K562 (cell line): ENCODE data around the gene ICA1. TPM values are rescaled to one million over a fixed set of nuclear protein-coding genes. Genes with fewer than 3 reads are reported as not detected.

Experiments used
- ATAC-seq: fragments of 200-7000 bp; cut with Tn5 transposase; 3 replicates; pipeline ENCODE4 v1.9.1; 2020; ENCODE audit warnings: moderate library complexity
- BruUV-seq: library from RNA; stranded (reverse); fragments of 400-500 nt; replicated peaks from 2 replicates; lab custom pipeline; 2021; lab: Mats Ljungman, UMichigan
- CTCF ChIA-PET: fragments of 300-600 bp; formaldehyde crosslinking; extraction: SDS; loops from one replicate; lab custom pipeline; 2021; ENCODE audit warnings: low intra/inter-chr PET ratio; lab: Yijun Ruan, JAX
- POLR2A ChIA-PET: fragments of 300-600, 350-650 bp; sonication (Branson Sonifier 250); formaldehyde crosslinking; extraction: SDS; loops from one replicate; lab custom pipeline; 2021; ENCODE audit warnings: antibody characterized with exemption, inconsistent platforms; lab: Yijun Ruan, JAX
- DNase-seq, 4 experiments: peaks; one replicate each; pipeline versions ENCODE4 v3.0.0 to v3.0.0-alpha.2; 2011 to 2018; ENCODE audit warnings: low spot score in 3 of 4, mixed read lengths in 3 of 4; ENCODE audit errors: extremely low read depth in 1 of 4
- FAIRE-seq: peaks from 2 replicates; lab custom pipeline; 2011; peaks lifted over from hg19 to GRCh38; lab: Jason Lieb, UNC
- H2AFZ ChIP-seq: 2 replicates; pipeline ENCODE4 v1.6.0; 2011; ENCODE audit warnings: low read depth, low read length, control low read depth, inconsistent platforms
- H3K27ac ChIP-seq: fragments of 200-600 bp; 3 replicates; pipeline ENCODE4 v1.8.0; 2011; ENCODE audit warnings: low read depth, mild to moderate bottlenecking, control low read depth, inconsistent platforms, low read length, moderate library complexity, mixed read lengths; ENCODE audit errors: extremely low read depth
- H3K27me3 ChIP-seq, 2 experiments: fragments of 300-600 bp in 1 of 2; 2 replicates in 1 of 2; 3 replicates in 1 of 2; pipeline versions ENCODE4 v1.6.0 to v1.8.0; 2011; ENCODE audit warnings: inconsistent platforms in 2 of 2, low read length in 2 of 2, mild to moderate bottlenecking in 1 of 2, mixed read lengths in 1 of 2, moderate library complexity in 1 of 2; ENCODE audit not compliant: control insufficient read depth in 2 of 2, insufficient read depth in 2 of 2
- H3K36me3 ChIP-seq: fragments of 300-600 bp; 3 replicates; pipeline ENCODE4 v1.8.0; 2011; ENCODE audit warnings: mild to moderate bottlenecking, low read length, inconsistent platforms; ENCODE audit not compliant: control insufficient read depth, insufficient read depth
- H3K4me1 ChIP-seq, 2 experiments: fragments of 200-600 bp in 1 of 2; replicated peaks in 1 of 2; 2 replicates in 1 of 2; 3 replicates in 1 of 2; pipeline versions ENCODE4 v1.5.1 to v1.8.0; 2011; ENCODE audit warnings: inconsistent platforms in 2 of 2, low read length in 2 of 2, mild to moderate bottlenecking in 1 of 2, mixed read lengths in 1 of 2, moderate library complexity in 1 of 2; ENCODE audit not compliant: control insufficient read depth in 2 of 2, insufficient read depth in 2 of 2
- H3K4me2 ChIP-seq: 2 replicates; pipeline ENCODE4 v1.6.1; 2011; ENCODE audit warnings: low read length, control low read depth, inconsistent platforms, mixed read lengths; ENCODE audit not compliant: insufficient read depth
- H3K4me3 ChIP-seq: fragments of 200-600 bp; sonication (generic), shearing (Covaris generic); 2 replicates; pipeline ENCODE4 v1.5.1; 2016; ENCODE audit warnings: control low read depth, inconsistent platforms
- H3K79me2 ChIP-seq: fragments of 200-600 bp; 3 replicates; pipeline ENCODE4 v1.8.0; 2011; ENCODE audit warnings: low read length, inconsistent platforms; ENCODE audit not compliant: control insufficient read depth, insufficient read depth
- H3K9ac ChIP-seq, 2 experiments: 2 replicates each; pipeline versions ENCODE4 v1.6.0 to v1.6.1; 2011; ENCODE audit warnings: low read depth in 2 of 2, low read length in 2 of 2, control low read depth in 1 of 2, inconsistent platforms in 1 of 2, mild to moderate bottlenecking in 1 of 2, mixed read lengths in 1 of 2; ENCODE audit not compliant: insufficient read depth in 1 of 2
- H3K9me1 ChIP-seq: one replicate; pipeline ENCODE4 v1.6.0; 2011; ENCODE audit warnings: inconsistent platforms, mild to moderate bottlenecking, low read length, moderate library complexity; ENCODE audit not compliant: control insufficient read depth, insufficient read depth
- H3K9me3 ChIP-seq: replicated peaks from 2 replicates; pipeline ENCODE4 v1.5.1; 2011; ENCODE audit warnings: low read depth, low read length, inconsistent platforms; ENCODE audit not compliant: control insufficient read depth, insufficient read depth
- H4K20me1 ChIP-seq: replicated peaks from 2 replicates; pipeline ENCODE4 v1.6.1; 2011; ENCODE audit warnings: low read length, inconsistent platforms, mixed read lengths; ENCODE audit not compliant: control insufficient read depth, insufficient read depth
- CHD2 ChIP-seq: IDR thresholded peaks from 2 replicates; pipeline ENCODE4 v1.6.1; 2011; ENCODE audit warnings: low read depth, low read length
- ELF4 ChIP-seq: fragments of 450-650 bp; formaldehyde crosslinking; IDR thresholded peaks from 2 replicates; pipeline ENCODE4 v1.4.0; 2022; ENCODE audit warnings: missing genetic modification characterization
- ESRRA ChIP-seq: fragments of 450-650 bp; IDR thresholded peaks from 2 replicates; pipeline ENCODE4 v1.6.1; 2014; ENCODE audit warnings: low read depth, mild to moderate bottlenecking, moderate library complexity, borderline replicate concordance
- FOSL1 ChIP-seq: fragments of 200-800 bp; sonication (Bioruptor generic); conservative IDR thresholded peaks from 2 replicates; pipeline ENCODE4 v1.6.1; 2016; ENCODE audit warnings: missing genetic modification characterization, missing compliant biosample characterization
- GTF2A2 ChIP-seq: IDR thresholded peaks from 2 replicates; pipeline ENCODE4 v1.6.1; 2016; ENCODE audit warnings: mild to moderate bottlenecking, missing genetic modification characterization, missing compliant biosample characterization
- POLR2AphosphoS5 ChIP-seq: IDR thresholded peaks from 2 replicates; pipeline ENCODE4 v1.6.1; 2011; ENCODE audit warnings: mild to moderate bottlenecking, low read depth, low read length, moderate library complexity; ENCODE audit not compliant: control insufficient read depth, insufficient read depth
- RCOR1 ChIP-seq, 2 experiments: IDR thresholded peaks; 2 replicates each; pipeline ENCODE4 v1.6.1; 2012; ENCODE audit warnings: low read depth in 2 of 2, low read length in 2 of 2, borderline replicate concordance in 1 of 2, improper control_type of control experiment in 1 of 2
- TAF15 ChIP-seq: fragments of 200-400 bp; formaldehyde crosslinking; IDR thresholded peaks from 2 replicates; pipeline ENCODE4 v1.6.1; 2017; ENCODE audit warnings: mild to moderate bottlenecking, low read depth, low read length, moderate library complexity
- ZNF165 ChIP-seq: fragments of 250-450 bp; sonication (Bioruptor Pico); IDR thresholded peaks from 2 replicates; pipeline ENCODE4 v1.4.0; 2020; ENCODE audit warnings: borderline replicate concordance
- ZNF212 ChIP-seq: fragments of 450-650 bp; formaldehyde crosslinking; IDR thresholded peaks from 2 replicates; pipeline ENCODE4 v1.4.0; 2020; ENCODE audit warnings: mild to moderate bottlenecking
- ZSCAN32 ChIP-seq: fragments of 450-650 bp; formaldehyde crosslinking; IDR thresholded peaks from 2 replicates; pipeline ENCODE4 v1.4.0; 2020; ENCODE audit warnings: mild to moderate bottlenecking, moderate library complexity
- WGBS: fragments of 100-300 bp; shearing (Covaris generic); methylation state at CpG from one replicate; pipeline ENCODE4 v1.1.6; 2016; ENCODE audit warnings: low coverage, mixed read lengths; ENCODE audit not compliant: insufficient coverage; ENCODE audit errors: missing lambda C conversion rate; 5-methylcytosine and 5-hydroxymethylcytosine counted together
- in situ Hi-C: fragments of 300-500 bp; cut with MboI; formaldehyde crosslinking; loops from 4 replicates; pipeline ENCODE4 v1.15.0; 2018; ENCODE audit warnings: inconsistent platforms, mixed read lengths
- intact Hi-C: fragments of 100-400 bp; cut with micrococcal nuclease; formaldehyde crosslinking; loops from 2 replicates; pipeline ENCODE4 v1.14.2; 2022
- polyA plus RNA-seq, 8 experiments: library from polyadenylated mRNA; depleted of rRNA in 4 of 8; stranded (reverse) in 5 of 8; unstranded in 3 of 8; fragments of >200 nt; fragmentation: Nextera tagmentation in 2 of 8; fragmentation: Illumina TruSeq in 1 of 8; extraction: Ambion mirVana in 2 of 8; extraction: Trizol in 1 of 8; gene quantifications; 2 replicates each; pipeline versions ENCODE4 v1.2.1 to v1.2.3, GENCODE V29; 2011 to 2014; ENCODE audit warnings: inconsistent platforms in 1 of 8, missing spikeins in 1 of 8
- total RNA-seq, 7 experiments: library from RNA; depleted of rRNA in 6 of 7; stranded (reverse); fragments of >200 nt in 6 of 7; fragmentation: Illumina TruSeq in 2 of 7; extraction: Trizol in 2 of 7; gene quantifications; 2 replicates each; pipeline versions ENCODE4 v1.2.1 to v1.2.3, GENCODE V29; 2011 to 2021; ENCODE audit warnings: low replicate concordance in 1 of 7
- TF ChIP-seq, protein P1 (sequence below): fragments of 450-650 bp; conservative IDR thresholded peaks from 2 replicates; pipeline ENCODE4 v1.6.1; 2016; ENCODE audit warnings: missing genetic modification characterization, low read depth, mild to moderate bottlenecking, missing compliant biosample characterization, moderate library complexity
- TF ChIP-seq, protein P2 (sequence below), 2 experiments: fragments of 450-650 bp; IDR thresholded peaks; 2 replicates each; pipeline ENCODE4 v1.6.1; 2018; ENCODE audit warnings: mild to moderate bottlenecking in 2 of 2, low read depth in 1 of 2; ENCODE audit not compliant: partially characterized antibody in 2 of 2

Gene ICA1
- total and polyA plus RNA-seq, 9 of the 15 experiments (the other 6 are each of a cell fraction or from before 2014, with no cell fraction given) = 7.1 to 22.3 (median 16.4) TPM

DNA sequence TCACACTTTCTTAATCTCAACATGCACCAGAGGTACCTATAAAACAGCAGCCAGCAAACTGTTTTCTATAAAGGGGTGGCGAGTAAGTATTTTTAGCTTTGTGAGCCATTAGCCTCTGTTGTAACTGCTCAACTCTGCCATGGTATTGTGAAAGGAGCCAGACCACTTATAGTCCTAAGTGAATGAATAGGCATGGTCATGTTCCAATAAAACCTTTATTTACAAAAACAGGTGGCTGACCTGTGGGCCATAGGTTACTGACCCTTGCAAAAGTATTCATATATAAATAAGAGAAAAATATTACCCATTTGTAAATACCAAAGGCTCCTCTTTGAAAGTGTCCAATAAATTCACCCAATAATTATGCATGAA, 50.3 kb downstream of the ICA1 start:
- Histone ChIP-seq H3K4me1 (no peaks in the 10 kb centered on the region), H2AFZ (no peak overlapping the region), H3K27ac (no peak overlapping the region), H3K4me2 (no peak overlapping the region), H3K79me2 (no peaks in the 10 kb centered on the region), H3K9me1 (no peaks in the 10 kb centered on the region), H3K36me3 (no peaks in the 10 kb centered on the region), H3K9ac (no peak overlapping the region), H4K20me1 (no peaks in the 10 kb centered on the region), H3K4me3 (no peak overlapping the region), H3K9me3 (no peaks in the 10 kb centered on the region), H3K27me3 (no peaks in the 10 kb centered on the region)
- BruUV-seq = no TSS peak
- no peak for TF ChIP-seq ZNF165 (CRISPR knock-in tag)
- TF ChIP-seq, protein P1, sequence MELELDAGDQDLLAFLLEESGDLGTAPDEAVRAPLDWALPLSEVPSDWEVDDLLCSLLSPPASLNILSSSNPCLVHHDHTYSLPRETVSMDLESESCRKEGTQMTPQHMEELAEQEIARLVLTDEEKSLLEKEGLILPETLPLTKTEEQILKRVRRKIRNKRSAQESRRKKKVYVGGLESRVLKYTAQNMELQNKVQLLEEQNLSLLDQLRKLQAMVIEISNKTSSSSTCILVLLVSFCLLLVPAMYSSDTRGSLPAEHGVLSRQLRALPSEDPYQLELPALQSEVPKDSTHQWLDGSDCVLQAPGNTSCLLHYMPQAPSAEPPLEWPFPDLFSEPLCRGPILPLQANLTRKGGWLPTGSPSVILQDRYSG (tag) = no peak
- no peak for TF ChIP-seq POLR2AphosphoS5
- no peak for TF ChIP-seq ELF4 (CRISPR knock-in tag)
- no peak for TF ChIP-seq ZNF212 (CRISPR knock-in tag)
- TF ChIP-seq TAF15 = no peak
- no peak for TF ChIP-seq FOSL1 (tag)
- no peak for TF ChIP-seq RCOR1 (IDR thresholded peaks at IDR 0.05; ENCODE audit: borderline replicate concordance in 1 of 2, low read depth in 2 of 2, low read length in 2 of 2)
- TF ChIP-seq ESRRA = no peak
- TF ChIP-seq, protein P2, sequence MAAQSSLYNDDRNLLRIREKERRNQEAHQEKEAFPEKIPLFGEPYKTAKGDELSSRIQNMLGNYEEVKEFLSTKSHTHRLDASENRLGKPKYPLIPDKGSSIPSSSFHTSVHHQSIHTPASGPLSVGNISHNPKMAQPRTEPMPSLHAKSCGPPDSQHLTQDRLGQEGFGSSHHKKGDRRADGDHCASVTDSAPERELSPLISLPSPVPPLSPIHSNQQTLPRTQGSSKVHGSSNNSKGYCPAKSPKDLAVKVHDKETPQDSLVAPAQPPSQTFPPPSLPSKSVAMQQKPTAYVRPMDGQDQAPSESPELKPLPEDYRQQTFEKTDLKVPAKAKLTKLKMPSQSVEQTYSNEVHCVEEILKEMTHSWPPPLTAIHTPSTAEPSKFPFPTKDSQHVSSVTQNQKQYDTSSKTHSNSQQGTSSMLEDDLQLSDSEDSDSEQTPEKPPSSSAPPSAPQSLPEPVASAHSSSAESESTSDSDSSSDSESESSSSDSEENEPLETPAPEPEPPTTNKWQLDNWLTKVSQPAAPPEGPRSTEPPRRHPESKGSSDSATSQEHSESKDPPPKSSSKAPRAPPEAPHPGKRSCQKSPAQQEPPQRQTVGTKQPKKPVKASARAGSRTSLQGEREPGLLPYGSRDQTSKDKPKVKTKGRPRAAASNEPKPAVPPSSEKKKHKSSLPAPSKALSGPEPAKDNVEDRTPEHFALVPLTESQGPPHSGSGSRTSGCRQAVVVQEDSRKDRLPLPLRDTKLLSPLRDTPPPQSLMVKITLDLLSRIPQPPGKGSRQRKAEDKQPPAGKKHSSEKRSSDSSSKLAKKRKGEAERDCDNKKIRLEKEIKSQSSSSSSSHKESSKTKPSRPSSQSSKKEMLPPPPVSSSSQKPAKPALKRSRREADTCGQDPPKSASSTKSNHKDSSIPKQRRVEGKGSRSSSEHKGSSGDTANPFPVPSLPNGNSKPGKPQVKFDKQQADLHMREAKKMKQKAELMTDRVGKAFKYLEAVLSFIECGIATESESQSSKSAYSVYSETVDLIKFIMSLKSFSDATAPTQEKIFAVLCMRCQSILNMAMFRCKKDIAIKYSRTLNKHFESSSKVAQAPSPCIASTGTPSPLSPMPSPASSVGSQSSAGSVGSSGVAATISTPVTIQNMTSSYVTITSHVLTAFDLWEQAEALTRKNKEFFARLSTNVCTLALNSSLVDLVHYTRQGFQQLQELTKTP (IDR thresholded peaks at IDR 0.05; ENCODE audit: low read depth in 1 of 2, partially characterized antibody in 2 of 2) = no peak
- no peak for TF ChIP-seq GTF2A2 (tag)
- no peak for TF ChIP-seq ZSCAN32
- TF ChIP-seq CHD2 = no peak
- intact Hi-C loops (loop anchor here (10.0 kb wide), 1 partner anchor 447 kb away; no protein-coding TSS in a partner anchor), in situ Hi-C loops (no loop called here)
- 89% methylated on average over 1 of the region's 1 CpG for WGBS
- ChIA-PET POLR2A (no interaction called here), CTCF (no interaction called here)
- DNase-seq (no peak), FAIRE-seq (no peak), ATAC-seq (no peak)
